HG03575 (cell line): ENCODE measurements around the gene SNTB2.
"Not testable (repeated sequence)": the region's sequence is repeated elsewhere in the genome, so short reads cannot be mapped to it uniquely, and the experiment has no call there.

Source experiments
- ATAC-seq: cut with Tn5 transposase; IDR thresholded peaks from one replicate; pipeline ENCODE4 v1.9.1; 2021; ENCODE audit not compliant: unreplicated experiment, insufficient number of reproducible peaks, low FRiP score; ENCODE audit errors: extremely low read depth

Gene SNTB2

GRCh38 chr16:69217433-69217832, 30.5 kb downstream of the SNTB2 start:
- ATAC-seq, result no peak

GRCh38 chr16:69219279-69219678, 32.3 kb downstream of the SNTB2 start:
- no peak for ATAC-seq

DNA sequence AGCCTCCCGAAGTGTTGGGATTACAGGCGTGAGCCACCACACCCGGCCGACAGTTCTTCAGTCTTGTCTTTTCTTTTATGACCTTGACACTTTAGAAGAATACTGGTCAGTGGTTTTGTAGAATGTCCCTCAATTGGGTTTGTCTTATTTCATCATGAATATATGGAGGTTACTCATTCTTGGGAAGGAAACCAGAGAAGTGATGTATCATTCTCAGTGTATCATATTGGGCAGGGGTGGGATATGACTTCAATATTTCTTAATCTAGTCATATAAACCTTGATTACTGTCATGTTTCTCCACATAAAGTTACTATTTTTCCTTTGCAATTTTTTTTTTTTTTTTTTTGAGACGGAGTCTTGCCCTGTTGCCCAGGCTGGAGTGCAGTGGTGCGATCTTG, 36.9 kb downstream of the SNTB2 start:
- no peak for ATAC-seq

DNA sequence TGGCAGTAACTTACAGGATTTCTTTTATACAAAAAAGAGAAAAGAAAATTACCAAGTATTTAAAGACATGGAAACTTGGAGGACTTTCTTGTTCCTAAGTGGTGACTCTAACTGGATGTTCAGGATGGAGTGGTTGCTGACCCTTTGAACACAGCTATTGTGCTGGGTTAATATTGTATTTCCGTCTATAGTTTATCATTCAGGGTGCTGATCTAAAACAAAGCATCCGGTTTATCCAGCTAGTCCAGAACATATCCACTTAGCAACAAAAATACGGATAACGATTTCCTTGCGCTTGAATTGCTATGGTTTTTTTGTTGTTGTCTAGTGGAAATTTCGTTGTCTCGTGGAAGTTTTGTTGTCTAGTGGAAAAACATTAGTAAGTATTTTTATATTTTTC, 38.2 kb downstream of the SNTB2 start:
- ATAC-seq, result no peak

DNA sequence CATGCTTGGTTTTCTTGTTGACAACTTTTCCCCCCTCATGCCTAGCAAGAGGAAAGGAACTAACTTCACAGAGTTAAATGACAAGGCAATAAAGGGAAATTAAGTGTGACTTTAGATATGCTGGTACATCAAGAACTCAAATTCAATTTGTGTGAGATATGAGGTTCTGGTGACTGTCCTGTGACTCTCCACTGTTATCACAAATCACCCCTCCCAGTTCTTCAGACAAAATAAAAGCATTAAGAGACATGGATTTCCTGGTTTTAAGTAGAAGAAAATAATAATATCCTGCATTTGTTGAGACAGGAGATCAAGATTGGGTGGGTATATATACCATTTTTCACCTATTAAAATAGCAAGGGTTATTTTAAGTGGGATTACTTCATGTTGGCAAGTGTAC, 46.2 kb downstream of the SNTB2 start:
- no peak for ATAC-seq

- no peak for ATAC-seq
Measured at GRCh38 chr16:69234460-69234859, 47.5 kb downstream of the SNTB2 start.

GRCh38 chr16:69236319-69236718, 49.4 kb downstream of the SNTB2 start:
- no peak for ATAC-seq

GRCh38 chr16:69237296-69237695, 50.3 kb downstream of the SNTB2 start:
- no peak for ATAC-seq

- no peak for ATAC-seq
Measured at GRCh38 chr16:69239851-69240250, 52.9 kb downstream of the SNTB2 start.

DNA sequence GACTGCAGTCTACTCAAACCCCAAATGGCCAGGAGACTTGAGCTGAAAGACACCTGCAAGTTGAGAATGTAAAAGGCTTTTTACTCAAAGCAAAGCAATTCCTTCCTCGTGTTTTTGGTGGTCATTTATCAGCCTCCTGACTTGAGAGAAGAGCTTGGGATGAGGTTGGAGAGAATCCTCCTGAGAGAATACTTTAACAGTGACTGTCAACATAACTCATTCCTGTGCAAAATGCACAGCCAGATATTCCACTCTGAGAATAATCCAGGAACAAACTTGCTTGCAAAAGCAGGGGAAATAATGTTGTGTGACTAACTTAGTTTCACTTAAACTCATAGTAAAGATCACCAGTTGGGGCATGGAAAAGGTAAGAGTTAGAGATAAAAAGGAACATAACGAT, 53.4 kb downstream of the SNTB2 start:
- no peak for ATAC-seq

GRCh38 chr16:69241926-69242325, 55.0 kb downstream of the SNTB2 start:
- ATAC-seq, result no peak

DNA sequence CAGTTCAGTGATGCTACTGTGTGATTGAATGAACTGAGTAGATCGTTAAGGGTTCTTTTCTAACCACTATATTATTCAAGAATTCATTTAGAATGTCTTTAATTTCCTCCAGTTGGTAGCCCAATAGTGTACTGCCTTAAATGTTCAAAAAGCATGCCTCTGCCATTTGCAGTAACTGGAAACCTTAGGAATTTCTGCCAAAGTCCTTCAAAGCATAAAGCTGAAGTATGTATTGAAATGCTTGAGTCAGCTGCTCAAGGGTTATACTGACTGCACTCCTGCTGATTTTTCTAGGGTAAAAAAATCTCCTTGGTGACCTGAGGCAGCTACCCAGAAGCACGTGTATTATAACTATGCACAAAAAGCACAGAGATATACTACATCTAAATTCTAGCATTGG, 56.5 kb downstream of the SNTB2 start:
- no peak for ATAC-seq

DNA sequence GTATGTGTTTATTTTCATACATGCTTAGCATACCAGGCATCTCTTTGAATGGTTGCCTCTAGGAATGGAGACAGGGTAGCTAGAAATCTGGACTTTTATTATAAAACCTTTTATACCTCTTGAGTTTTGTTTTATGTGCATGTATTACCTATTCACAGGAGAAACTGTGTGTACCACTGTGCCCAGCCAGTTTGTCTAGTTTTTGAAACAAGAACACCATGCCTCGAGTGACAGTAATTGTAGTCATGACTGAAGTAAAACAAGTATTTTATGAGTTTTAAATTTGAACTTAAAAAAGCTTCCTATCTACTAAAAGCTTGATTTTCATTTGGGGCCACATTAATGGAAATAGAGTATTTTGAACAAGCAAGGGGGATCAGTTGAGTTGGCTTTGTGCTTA, 57.4 kb downstream of the SNTB2 start:
- ATAC-seq, result no peak

GRCh38 chr16:69250081-69250480, 63.1 kb downstream of the SNTB2 start:
- no peak for ATAC-seq

GRCh38 chr16:69253870-69254341, 66.9 kb downstream of the SNTB2 start:
- no peak for ATAC-seq

GRCh38 chr16:69259428-69259764, 72.4 kb downstream of the SNTB2 start:
- not testable (repeated sequence) for ATAC-seq

GRCh38 chr16:69260019-69260418, 73.1 kb downstream of the SNTB2 start:
- no peak for ATAC-seq

GRCh38 chr16:69260506-69260905, 73.5 kb downstream of the SNTB2 start:
- ATAC-seq, result no peak

GRCh38 chr16:69266334-69267063, 79.5 kb downstream of the SNTB2 start:
- no peak for ATAC-seq

DNA sequence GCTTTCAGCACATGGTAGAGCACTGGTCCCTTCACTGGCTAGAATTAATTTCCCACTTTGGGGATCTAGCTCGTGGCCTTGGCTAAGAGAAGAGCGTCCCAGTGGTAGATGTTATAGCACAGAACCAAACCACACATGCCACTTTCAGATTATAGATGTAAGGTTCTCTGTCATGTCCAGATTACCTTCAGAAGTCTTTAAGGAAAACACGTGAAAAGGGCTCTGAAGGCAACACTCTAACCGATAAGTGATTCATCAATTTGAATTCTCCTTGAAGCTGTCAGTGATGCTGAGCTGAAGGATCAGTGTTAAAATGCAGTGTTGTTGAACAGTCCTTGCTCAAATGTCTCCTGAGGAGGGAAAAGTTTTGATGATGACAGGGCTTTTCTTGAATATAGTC, 80.7 kb downstream of the SNTB2 start:
- no peak for ATAC-seq

DNA sequence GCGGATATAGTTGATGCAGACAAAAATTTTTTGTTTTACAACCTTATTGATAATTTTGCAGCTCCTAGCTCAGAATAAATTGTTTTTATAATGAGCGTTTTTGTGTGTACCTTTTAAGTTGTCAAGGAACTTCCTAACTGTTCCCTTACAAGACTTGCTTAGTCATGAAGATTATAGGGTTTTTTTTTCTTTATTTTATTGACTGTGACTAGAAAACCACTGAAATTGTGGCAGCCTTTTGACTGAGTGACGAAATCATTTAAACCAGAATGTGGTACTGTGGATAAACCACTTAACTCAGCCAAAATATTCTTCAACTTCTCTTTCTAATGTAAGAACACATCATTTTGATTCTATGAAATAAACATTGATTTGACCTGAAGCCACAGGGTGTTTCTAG, 83.4 kb downstream of the SNTB2 start:
- no peak for ATAC-seq
